Dedifferentiated amniotic fluid mesenchymal stem cell (primary cell): ENCODE data around the gene LGALS1.
"Not testable (repeated sequence)": the region's sequence is repeated elsewhere in the genome, so short reads cannot be mapped to it uniquely, and the experiment has no call there.

Source experiments
- DNase-seq: peaks from one replicate; pipeline ENCODE4 v3.0.0-alpha.2; 2016; ENCODE audit errors: extremely low spot score

LGALS1 gene

GRCh38 chr22:37639070-37639760, 36.2 kb upstream of the LGALS1 start, which contains the start of gene SH3BP1:
Gene SH3BP1, plus strand, starts transcription at chr22:37639669. Its CDS starts 119 bp downstream, at chr22:37639788.
- no peak for DNase-seq

- no peak for DNase-seq
Observed at GRCh38 chr22:37639771-37640590, 35.5 kb upstream of the LGALS1 start.

- no peak for DNase-seq
Observed at GRCh38 chr22:37640591-37641560, 34.6 kb upstream of the LGALS1 start.

- no peak for DNase-seq
Observed at GRCh38 chr22:37641561-37641949, 33.9 kb upstream of the LGALS1 start.

- peak; percentile 69 for DNase-seq
Observed at GRCh38 chr22:37643225-37643847, 32.1 kb upstream of the LGALS1 start.

- no peak for DNase-seq
Observed at GRCh38 chr22:37647317-37647716, 28.1 kb upstream of the LGALS1 start.

GRCh38 chr22:37647928-37648327, 27.5 kb upstream of the LGALS1 start:
- no peak for DNase-seq

GRCh38 chr22:37650463-37651136, 24.8 kb upstream of the LGALS1 start:
- DNase-seq = no peak

- DNase-seq = no peak
Observed at GRCh38 chr22:37654563-37655251, 20.7 kb upstream of the LGALS1 start.

GRCh38 chr22:37655252-37655563, 20.2 kb upstream of the LGALS1 start:
- no peak for DNase-seq

GRCh38 chr22:37656583-37656982, 18.9 kb upstream of the LGALS1 start:
- DNase-seq = not testable (repeated sequence)

GRCh38 chr22:37657590-37658132, 17.8 kb upstream of the LGALS1 start:
- DNase-seq = no peak

GRCh38 chr22:37658133-37659065, 17.0 kb upstream of the LGALS1 start, which contains the start of gene PDXP:
Gene PDXP, plus strand, starts transcription at chr22:37658723. Its CDS starts 60 bp downstream, at chr22:37658783.
- DNase-seq = peak; percentile 100

GRCh38 chr22:37659066-37659896, 16.2 kb upstream of the LGALS1 start:
- DNase-seq = no peak

GRCh38 chr22:37659897-37660708, 15.3 kb upstream of the LGALS1 start:
- no peak for DNase-seq

GRCh38 chr22:37660709-37661045, 14.8 kb upstream of the LGALS1 start:
- DNase-seq = no peak
